ENCODE results near the gene NXPH1. TPM values are rescaled to one million over a fixed set of nuclear protein-coding genes. Genes with fewer than 3 reads are reported as not detected.

The NXPH1 gene
- total and polyA plus RNA-seq, 2 experiments from 2014 or later, result 0.45 to 3.0 TPM

- no peak for TF ChIP-seq ETS1 (IDR thresholded peaks at IDR 0.05)
- no peak for TF ChIP-seq POLR2AphosphoS5 (IDR thresholded peaks at IDR 0.05; ENCODE audit: low read depth)
- TF ChIP-seq, protein P1, sequence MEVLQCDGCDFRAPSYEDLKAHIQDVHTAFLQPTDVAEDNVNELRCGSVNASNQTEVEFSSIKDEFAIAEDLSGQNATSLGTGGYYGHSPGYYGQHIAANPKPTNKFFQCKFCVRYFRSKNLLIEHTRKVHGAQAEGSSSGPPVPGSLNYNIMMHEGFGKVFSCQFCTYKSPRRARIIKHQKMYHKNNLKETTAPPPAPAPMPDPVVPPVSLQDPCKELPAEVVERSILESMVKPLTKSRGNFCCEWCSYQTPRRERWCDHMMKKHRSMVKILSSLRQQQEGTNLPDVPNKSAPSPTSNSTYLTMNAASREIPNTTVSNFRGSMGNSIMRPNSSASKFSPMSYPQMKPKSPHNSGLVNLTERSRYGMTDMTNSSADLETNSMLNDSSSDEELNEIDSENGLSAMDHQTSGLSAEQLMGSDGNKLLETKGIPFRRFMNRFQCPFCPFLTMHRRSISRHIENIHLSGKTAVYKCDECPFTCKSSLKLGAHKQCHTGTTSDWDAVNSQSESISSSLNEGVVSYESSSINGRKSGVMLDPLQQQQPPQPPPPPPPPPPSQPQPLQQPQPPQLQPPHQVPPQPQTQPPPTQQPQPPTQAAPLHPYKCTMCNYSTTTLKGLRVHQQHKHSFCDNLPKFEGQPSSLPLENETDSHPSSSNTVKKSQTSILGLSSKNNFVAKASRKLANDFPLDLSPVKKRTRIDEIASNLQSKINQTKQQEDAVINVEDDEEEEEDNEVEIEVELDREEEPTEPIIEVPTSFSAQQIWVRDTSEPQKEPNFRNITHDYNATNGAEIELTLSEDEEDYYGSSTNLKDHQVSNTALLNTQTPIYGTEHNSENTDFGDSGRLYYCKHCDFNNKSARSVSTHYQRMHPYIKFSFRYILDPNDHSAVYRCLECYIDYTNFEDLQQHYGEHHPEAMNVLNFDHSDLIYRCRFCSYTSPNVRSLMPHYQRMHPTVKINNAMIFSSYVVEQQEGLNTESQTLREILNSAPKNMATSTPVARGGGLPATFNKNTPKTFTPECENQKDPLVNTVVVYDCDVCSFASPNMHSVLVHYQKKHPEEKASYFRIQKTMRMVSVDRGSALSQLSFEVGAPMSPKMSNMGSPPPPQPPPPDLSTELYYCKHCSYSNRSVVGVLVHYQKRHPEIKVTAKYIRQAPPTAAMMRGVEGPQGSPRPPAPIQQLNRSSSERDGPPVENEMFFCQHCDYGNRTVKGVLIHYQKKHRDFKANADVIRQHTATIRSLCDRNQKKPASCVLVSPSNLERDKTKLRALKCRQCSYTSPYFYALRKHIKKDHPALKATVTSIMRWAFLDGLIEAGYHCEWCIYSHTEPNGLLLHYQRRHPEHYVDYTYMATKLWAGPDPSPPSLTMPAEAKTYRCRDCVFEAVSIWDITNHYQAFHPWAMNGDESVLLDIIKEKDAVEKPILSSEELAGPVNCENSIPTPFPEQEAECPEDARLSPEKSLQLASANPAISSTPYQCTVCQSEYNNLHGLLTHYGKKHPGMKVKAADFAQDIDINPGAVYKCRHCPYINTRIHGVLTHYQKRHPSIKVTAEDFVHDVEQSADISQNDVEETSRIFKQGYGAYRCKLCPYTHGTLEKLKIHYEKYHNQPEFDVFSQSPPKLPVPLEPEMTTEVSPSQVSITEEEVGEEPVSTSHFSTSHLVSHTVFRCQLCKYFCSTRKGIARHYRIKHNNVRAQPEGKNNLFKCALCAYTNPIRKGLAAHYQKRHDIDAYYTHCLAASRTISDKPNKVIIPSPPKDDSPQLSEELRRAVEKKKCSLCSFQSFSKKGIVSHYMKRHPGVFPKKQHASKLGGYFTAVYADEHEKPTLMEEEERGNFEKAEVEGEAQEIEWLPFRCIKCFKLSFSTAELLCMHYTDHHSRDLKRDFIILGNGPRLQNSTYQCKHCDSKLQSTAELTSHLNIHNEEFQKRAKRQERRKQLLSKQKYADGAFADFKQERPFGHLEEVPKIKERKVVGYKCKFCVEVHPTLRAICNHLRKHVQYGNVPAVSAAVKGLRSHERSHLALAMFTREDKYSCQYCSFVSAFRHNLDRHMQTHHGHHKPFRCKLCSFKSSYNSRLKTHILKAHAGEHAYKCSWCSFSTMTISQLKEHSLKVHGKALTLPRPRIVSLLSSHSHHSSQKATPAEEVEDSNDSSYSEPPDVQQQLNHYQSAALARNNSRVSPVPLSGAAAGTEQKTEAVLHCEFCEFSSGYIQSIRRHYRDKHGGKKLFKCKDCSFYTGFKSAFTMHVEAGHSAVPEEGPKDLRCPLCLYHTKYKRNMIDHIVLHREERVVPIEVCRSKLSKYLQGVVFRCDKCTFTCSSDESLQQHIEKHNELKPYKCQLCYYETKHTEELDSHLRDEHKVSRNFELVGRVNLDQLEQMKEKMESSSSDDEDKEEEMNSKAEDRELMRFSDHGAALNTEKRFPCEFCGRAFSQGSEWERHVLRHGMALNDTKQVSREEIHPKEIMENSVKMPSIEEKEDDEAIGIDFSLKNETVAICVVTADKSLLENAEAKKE (CRISPR knock-in tag; IDR thresholded peaks at IDR 0.05), result no peak
These were observed 57.7 kb downstream of the NXPH1 start (continued) for GRCh38 chr7:8491106-8491505.

GRCh38 chr7:8491544-8492489 is 58.4 kb downstream of the NXPH1 start:
- peaks cover 3% of the 10 kb centered on the region; the same call in 2 of the 3 replicates for H3K4me1 Mint-ChIP-seq
- H3K27ac Mint-ChIP-seq, result no peak overlapping the region
- H3K4me3 Mint-ChIP-seq, result no peak overlapping the region
- no peaks in the 10 kb centered on the region for H3K9me2 ChIP-seq (ENCODE audit: insufficient read depth)
- no peaks in the 10 kb centered on the region for H3K27me3 Mint-ChIP-seq (ENCODE audit: insufficient read depth, low read depth, poor library complexity)
- H3K4me1 ChIP-seq (ENCODE audit: insufficient read depth), result peaks cover 3% of the 10 kb centered on the region; the same call in 1 of the 2 replicates
- no peaks in the 10 kb centered on the region for H3K9me3 Mint-ChIP-seq
- H3K36me3 Mint-ChIP-seq (ENCODE audit: low read depth), result no peaks in the 10 kb centered on the region
- no peak for DNase-seq (ENCODE audit: low spot score)
- ATAC-seq, result no peak
- no peak overlapping the region for H3K27ac ChIP-seq (ENCODE audit: low read depth)
- H2AFZ ChIP-seq, result no peak overlapping the region
- H3K4me3 ChIP-seq, result no peak overlapping the region
- no peaks in the 10 kb centered on the region for H4K20me1 ChIP-seq (replicated peaks; ENCODE audit: insufficient read depth)
- no peaks in the 10 kb centered on the region for H3K27me3 ChIP-seq (ENCODE audit: insufficient read depth)
- no peak overlapping the region for H3K4me2 ChIP-seq
- no peaks in the 10 kb centered on the region for H3K36me3 ChIP-seq (ENCODE audit: insufficient read depth)
- no peaks in the 10 kb centered on the region for H3K79me2 ChIP-seq (replicated peaks; ENCODE audit: insufficient read depth)
- no peaks in the 10 kb centered on the region for H3F3A ChIP-seq (replicated peaks; ENCODE audit: low read depth)
- TF ChIP-seq ZNF114 (CRISPR knock-in tag; IDR thresholded peaks at IDR 0.05) (no peak), NANOG (IDR thresholded peaks at IDR 0.05; ENCODE audit: borderline replicate concordance) (no peak), EZH2phosphoT487 (IDR thresholded peaks at IDR 0.05; ENCODE audit: unreplicated experiment) (no peak), STAT1 (IDR thresholded peaks at IDR 0.05; ENCODE audit: unreplicated experiment) (no peak), CTCF (conservative IDR thresholded peaks at IDR 0.05; ENCODE audit: low read depth in 2 of 2) (no peak)
